H1 (cell line): ENCODE measurements around the gene FGGY. TPM values are rescaled to one million over a fixed set of nuclear protein-coding genes. Genes with fewer than 3 reads are reported as not detected.

Experiments
- CTCF ChIA-PET: fragments of 300-600 bp; sonication (Branson Sonifier 250); formaldehyde crosslinking; loops from one replicate; lab custom pipeline; 2021; ENCODE audit not compliant: partially characterized antibody; lab: Charles Lee
- POLR2A ChIA-PET: fragments of 300-600 bp; sonication (Branson Sonifier 250); formaldehyde crosslinking; loops from one replicate; lab custom pipeline; 2021; ENCODE audit warnings: inconsistent platforms; ENCODE audit not compliant: partially characterized antibody; lab: Charles Lee
- DNase-seq, 2 experiments: peaks; one replicate each; pipeline versions ENCODE4 v3.0.0 to v3.0.0-alpha.2; 2010 to 2022; ENCODE audit warnings: low spot score in 2 of 2, low read depth in 1 of 2, mixed read lengths in 1 of 2
- FAIRE-seq: peaks from 2 replicates; lab custom pipeline; 2011; peaks lifted over from hg19 to GRCh38; lab: Jason Lieb, UNC
- H2AFZ ChIP-seq: 2 replicates; pipeline ENCODE4 v1.8.1; 2012; ENCODE audit warnings: low read length, inconsistent platforms
- H2AK5ac ChIP-seq: 2 replicates; pipeline ENCODE4 v1.6.1; 2013; ENCODE audit warnings: low read depth, low read length
- H2BK120ac ChIP-seq: replicated peaks from 2 replicates; pipeline ENCODE3; 2013; ENCODE audit warnings: low read depth, low read length, inconsistent platforms
- H2BK12ac ChIP-seq: 2 replicates; pipeline ENCODE4 v1.6.1; 2013; ENCODE audit warnings: low read depth, low read length
- H2BK15ac ChIP-seq: 2 replicates; pipeline ENCODE4 v1.6.1; 2013; ENCODE audit warnings: low read length
- H2BK20ac ChIP-seq: 2 replicates; pipeline ENCODE4 v1.6.1; 2013; ENCODE audit warnings: low read length
- H2BK5ac ChIP-seq: 2 replicates; pipeline ENCODE4 v1.6.1; 2013; ENCODE audit warnings: low read depth, low read length
- H3K14ac ChIP-seq: 2 replicates; pipeline ENCODE4 v1.6.1; 2013; ENCODE audit warnings: inconsistent platforms; ENCODE audit not compliant: insufficient read length
- H3K18ac ChIP-seq: 2 replicates; pipeline ENCODE4 v1.6.1; 2013; ENCODE audit warnings: low read length; ENCODE audit errors: extremely low read depth
- H3K23ac ChIP-seq: 2 replicates; pipeline ENCODE4 v1.6.1; 2013; ENCODE audit warnings: inconsistent platforms; ENCODE audit not compliant: insufficient read length
- H3K23me2 ChIP-seq: 2 replicates; pipeline ENCODE4 v1.6.1; 2013; ENCODE audit warnings: low read depth, low read length
- H3K27ac ChIP-seq: 2 replicates; pipeline ENCODE4 v1.6.1; 2011; ENCODE audit warnings: low read depth, low read length, inconsistent platforms
- H3K27me3 ChIP-seq, 4 experiments: replicated peaks in 1 of 4; 1 replicate in 1 of 4; 2 replicates in 3 of 4; pipeline versions ENCODE4 v1.6.1 to v1.8.1; 2011 to 2013; ENCODE audit warnings: low read length in 3 of 4, mild to moderate bottlenecking in 3 of 4, inconsistent platforms in 2 of 4, mixed read lengths in 2 of 4, moderate library complexity in 1 of 4; ENCODE audit not compliant: control insufficient read depth in 3 of 4, insufficient read depth in 3 of 4; ENCODE audit errors: extremely low read depth in 1 of 4
- H3K36me3 ChIP-seq, 4 experiments: 2 replicates each; pipeline versions ENCODE4 v1.6.1 to v1.8.1; 2011 to 2013; ENCODE audit warnings: mild to moderate bottlenecking in 4 of 4, low read length in 3 of 4, moderate library complexity in 2 of 4, control low read depth in 1 of 4, inconsistent platforms in 1 of 4; ENCODE audit not compliant: insufficient read depth in 4 of 4, control insufficient read depth in 2 of 4
- H3K4ac ChIP-seq: replicated peaks from 2 replicates; pipeline ENCODE3; 2013; ENCODE audit warnings: low read length, low read depth, mixed read lengths, inconsistent platforms; ENCODE audit not compliant: insufficient read length
- H3K4me1 ChIP-seq, 4 experiments: replicated peaks in 1 of 4; 1 replicate in 1 of 4; 2 replicates in 3 of 4; pipeline versions ENCODE4 v1.6.1 to v1.8.1; 2011 to 2013; ENCODE audit warnings: low read length in 3 of 4, inconsistent platforms in 2 of 4, mixed read lengths in 1 of 4; ENCODE audit not compliant: insufficient read depth in 4 of 4, control insufficient read depth in 3 of 4
- H3K4me2 ChIP-seq, 2 experiments: 2 replicates each; pipeline versions ENCODE4 v1.6.1 to v1.8.1; 2011 to 2013; ENCODE audit warnings: low read depth in 2 of 2, low read length in 2 of 2, control low read depth in 1 of 2, inconsistent platforms in 1 of 2, mild to moderate bottlenecking in 1 of 2; ENCODE audit not compliant: insufficient read depth in 1 of 2
- H3K4me3 ChIP-seq, 4 experiments: fragments of 200-600, 300-600 bp in 1 of 4; sonication (generic), shearing (Covaris generic), sonication (Bioruptor Twin) in 1 of 4; 2 replicates each; pipeline versions ENCODE4 v1.5.1 to v1.8.1; 2011 to 2016; ENCODE audit warnings: low read length in 4 of 4, low read depth in 3 of 4, control low read depth in 2 of 4, inconsistent platforms in 2 of 4, mild to moderate bottlenecking in 2 of 4, mixed read lengths in 1 of 4, moderate library complexity in 1 of 4; ENCODE audit not compliant: insufficient read depth in 2 of 4; ENCODE audit errors: extremely low read depth in 1 of 4
- H3K56ac ChIP-seq: replicated peaks from 2 replicates; pipeline ENCODE3; 2013; ENCODE audit warnings: low read depth, mild to moderate bottlenecking, mixed read lengths, low read length, inconsistent platforms; ENCODE audit not compliant: insufficient read length
- H3K79me1 ChIP-seq: 2 replicates; pipeline ENCODE4 v1.6.1; 2013; ENCODE audit warnings: low read depth, low read length, control low read depth
- H3K79me2 ChIP-seq, 2 experiments: 2 replicates each; pipeline versions ENCODE4 v1.6.1 to v1.8.1; 2012 to 2013; ENCODE audit warnings: low read length in 2 of 2, mild to moderate bottlenecking in 2 of 2, inconsistent platforms in 1 of 2; ENCODE audit not compliant: insufficient read depth in 2 of 2, control insufficient read depth in 1 of 2
- H3K9ac ChIP-seq, 4 experiments: replicated peaks in 1 of 4; 1 replicate in 1 of 4; 2 replicates in 3 of 4; pipeline versions ENCODE4 v1.6.1 to v1.8.1; 2011 to 2013; ENCODE audit warnings: low read depth in 3 of 4, low read length in 3 of 4, control low read depth in 2 of 4, mild to moderate bottlenecking in 2 of 4, moderate library complexity in 2 of 4, inconsistent platforms in 1 of 4; ENCODE audit errors: extremely low read depth in 1 of 4
- H3K9me3 ChIP-seq, 2 experiments: 2 replicates each; pipeline versions ENCODE4 v1.6.1 to v1.8.1; 2012 to 2013; ENCODE audit warnings: mild to moderate bottlenecking in 2 of 2, moderate library complexity in 2 of 2, control low read depth in 1 of 2, inconsistent platforms in 1 of 2, low read depth in 1 of 2, low read length in 1 of 2, mixed read lengths in 1 of 2; ENCODE audit not compliant: insufficient read depth in 2 of 2
- H4K20me1 ChIP-seq, 2 experiments: replicated peaks in 1 of 2; 2 replicates each; pipeline versions ENCODE3 to v1.8.1; 2011 to 2013; ENCODE audit warnings: inconsistent platforms in 2 of 2, low read length in 2 of 2, mild to moderate bottlenecking in 1 of 2; ENCODE audit not compliant: insufficient read depth in 2 of 2, control insufficient read depth in 1 of 2
- H4K5ac ChIP-seq: 2 replicates; pipeline ENCODE4 v1.6.1; 2013; ENCODE audit warnings: low read length, low read depth, mixed read lengths, inconsistent platforms; ENCODE audit not compliant: insufficient read length
- H4K8ac ChIP-seq: 2 replicates; pipeline ENCODE4 v1.8.0; 2013; ENCODE audit warnings: mild to moderate bottlenecking, moderate library complexity, low read length, inconsistent platforms; ENCODE audit not compliant: insufficient read depth; ENCODE audit errors: extremely low read depth
- H4K91ac ChIP-seq: replicated peaks from 2 replicates; pipeline ENCODE3; 2013; ENCODE audit warnings: low read length, mixed read lengths, inconsistent platforms; ENCODE audit not compliant: insufficient read length
- BCL11A ChIP-seq, 2 experiments: IDR thresholded peaks; one replicate each; pipeline ENCODE4 v1.6.1; 2011; ENCODE audit warnings: low read depth in 2 of 2, low read length in 2 of 2, mild to moderate bottlenecking in 2 of 2
- BRCA1 ChIP-seq: IDR thresholded peaks from 2 replicates; pipeline ENCODE4 v1.6.1; 2012; ENCODE audit warnings: low read depth, low read length, improper control_type of control experiment
- CTCF ChIP-seq, 3 experiments: IDR thresholded peaks; 1 replicate in 2 of 3; 2 replicates in 1 of 3; pipeline versions ENCODE4 v1.5.1 to v1.6.1; 2011; ENCODE audit warnings: low read length in 3 of 3, mild to moderate bottlenecking in 3 of 3, inconsistent platforms in 2 of 3, low read depth in 1 of 3, moderate library complexity in 1 of 3; ENCODE audit not compliant: insufficient read depth in 1 of 3; ENCODE audit errors: control extremely low read depth in 1 of 3
- EGR1 ChIP-seq: IDR thresholded peaks from 2 replicates; pipeline ENCODE4 v1.6.1; 2011; ENCODE audit warnings: low read depth, low read length, borderline replicate concordance
- MAFK ChIP-seq: IDR thresholded peaks from 2 replicates; pipeline ENCODE4 v1.6.1; 2012; ENCODE audit warnings: low read depth, mild to moderate bottlenecking, improper control_type of control experiment, low read length
- NRF1 ChIP-seq: IDR thresholded peaks from 2 replicates; pipeline ENCODE4 v1.6.1; 2011; ENCODE audit warnings: mild to moderate bottlenecking, low read depth, low read length, improper control_type of control experiment
- RXRA ChIP-seq: IDR thresholded peaks from 2 replicates; pipeline ENCODE4 v1.6.1; 2011; ENCODE audit warnings: low read depth, mild to moderate bottlenecking, low read length, moderate library complexity; ENCODE audit not compliant: insufficient read depth
- TCF12 ChIP-seq: IDR thresholded peaks from 2 replicates; pipeline ENCODE4 v1.6.1; 2011; ENCODE audit warnings: low read depth, mild to moderate bottlenecking, low read length
- YY1 ChIP-seq: IDR thresholded peaks from 2 replicates; pipeline ENCODE4 v1.6.1; 2011; ENCODE audit warnings: low read depth, mild to moderate bottlenecking, low read length
- WGBS, 2 experiments: shearing (Covaris generic) in 1 of 2; methylation state at CpG; one replicate each; pipeline versions ENCODE4 v1.1.6 to v1.1.7; 2013 to 2015; ENCODE audit warnings: low lambda C conversion rate in 2 of 2, mixed read lengths in 2 of 2, inconsistent platforms in 1 of 2, low coverage in 1 of 2, missing lambda C conversion rate in 1 of 2; ENCODE audit not compliant: insufficient replicate concordance in 2 of 2, insufficient coverage in 1 of 2, insufficient read length in 1 of 2; ENCODE audit errors: extremely low coverage in 1 of 2, missing lambda C conversion rate in 1 of 2; 5-methylcytosine and 5-hydroxymethylcytosine counted together
- polyA plus RNA-seq, 7 experiments: library from polyadenylated mRNA; depleted of rRNA in 3 of 7; stranded (reverse) in 5 of 7; unstranded in 2 of 7; fragments of >200 nt in 5 of 7; fragments of 200-250 nt in 2 of 7; gene quantifications; 1 replicate in 5 of 7; 2 replicates in 1 of 7; 4 replicates in 1 of 7; pipeline versions ENCODE4 v1.2.1 to v1.2.3, GENCODE V29; 2011 to 2013; ENCODE audit warnings: missing spikeins in 2 of 7, mixed read lengths in 2 of 7
- total RNA-seq: library from RNA; stranded (reverse); fragmentation: NEBNext Ultra II Directional; extraction: Animal tissue kit (Norgen Biotek cat#: 25700); gene quantifications from 2 replicates; pipeline ENCODE4 v1.2.1, GENCODE V29; 2021

Gene FGGY
- total and polyA plus RNA-seq, 2 of the 8 experiments (the other 6 are each of a cell fraction or from before 2014, with no cell fraction given), result 10.3 to 12.5 TPM

- Histone ChIP-seq H2BK20ac (no peak overlapping the region), H4K5ac (no peak overlapping the region), H3K23ac (no peak overlapping the region), H2BK120ac (no peak overlapping the region), H2AK5ac (no peak overlapping the region), H3K9ac (no peak overlapping the region), H2AFZ (no peak overlapping the region), H2BK12ac (no peak overlapping the region), H3K4me1 (no peaks in the 10 kb centered on the region), H4K20me1 (no peaks in the 10 kb centered on the region), H3K79me2 (no peaks in the 10 kb centered on the region), H3K27me3 (no peaks in the 10 kb centered on the region), H3K23me2 (no peaks in the 10 kb centered on the region), H3K4me2 (no peak overlapping the region), H3K4me3 (no peak overlapping the region), H3K56ac (no peak overlapping the region), H2BK15ac (no peak overlapping the region), H3K9me3 (peaks cover 0 to under 1% of the 10 kb centered on the region in 2 experiments; a peak in 1 of 4 replicates), H3K27ac (no peak overlapping the region), H4K91ac (no peak overlapping the region), H2BK5ac (no peak overlapping the region), H3K79me1 (no peaks in the 10 kb centered on the region), H3K4ac (no peak overlapping the region), H3K18ac (no peak overlapping the region), H3K14ac (no peak overlapping the region), H4K8ac (no peak overlapping the region), H3K36me3 (no peaks in the 10 kb centered on the region)
- DNase-seq (no peak), FAIRE-seq (no peak)
- CTCF ChIA-PET, result interaction anchor here (1.0 to 1.4 kb wide), 3 partner anchors 10 to 120 kb away, joined by 3 to 6 read pairs (median 6); no protein-coding TSS in a partner anchor
- TF ChIP-seq BCL11A (IDR thresholded peaks at IDR 0.05; ENCODE audit: low read depth in 2 of 2, low read length in 2 of 2) (no peak), YY1 (no peak), BRCA1 (no peak), EGR1 (no peak), MAFK (0 out of 2 replicates have a peak, but pooled peaks have one; percentile 14), CTCF (IDR thresholded peaks at IDR 0.05; ENCODE audit: control extremely low read depth in 1 of 3, insufficient read depth in 1 of 3, low read depth in 1 of 3, low read length in 3 of 3) (no peak), NRF1 (no peak), TCF12 (no peak), RXRA (no peak)
- WGBS, 2 experiments, result 100% methylated on average over 1 of the region's 1 CpG; no CpG with 5 or more reads in 1 of the 2 experiments
- POLR2A ChIA-PET, result no interaction called here
Measured at GRCh38 chr1:59579222-59579621, 282.3 kb downstream of the FGGY start.
